Amygdala (tissue), 56 donors: ENCODE results near the gene CDK16.

Source experiments
- DNase-seq, 56 donors: peaks; one replicate each; lab custom pipeline; 2025; lab: John Stamatoyannopoulos, UW

The CDK16 gene

GRCh38 chrX:47184486-47184885, 34.0 kb upstream of the CDK16 start:
- DNase-seq, result no peak

GRCh38 chrX:47185241-47185640, 33.2 kb upstream of the CDK16 start:
- DNase-seq, result no peak

DNA sequence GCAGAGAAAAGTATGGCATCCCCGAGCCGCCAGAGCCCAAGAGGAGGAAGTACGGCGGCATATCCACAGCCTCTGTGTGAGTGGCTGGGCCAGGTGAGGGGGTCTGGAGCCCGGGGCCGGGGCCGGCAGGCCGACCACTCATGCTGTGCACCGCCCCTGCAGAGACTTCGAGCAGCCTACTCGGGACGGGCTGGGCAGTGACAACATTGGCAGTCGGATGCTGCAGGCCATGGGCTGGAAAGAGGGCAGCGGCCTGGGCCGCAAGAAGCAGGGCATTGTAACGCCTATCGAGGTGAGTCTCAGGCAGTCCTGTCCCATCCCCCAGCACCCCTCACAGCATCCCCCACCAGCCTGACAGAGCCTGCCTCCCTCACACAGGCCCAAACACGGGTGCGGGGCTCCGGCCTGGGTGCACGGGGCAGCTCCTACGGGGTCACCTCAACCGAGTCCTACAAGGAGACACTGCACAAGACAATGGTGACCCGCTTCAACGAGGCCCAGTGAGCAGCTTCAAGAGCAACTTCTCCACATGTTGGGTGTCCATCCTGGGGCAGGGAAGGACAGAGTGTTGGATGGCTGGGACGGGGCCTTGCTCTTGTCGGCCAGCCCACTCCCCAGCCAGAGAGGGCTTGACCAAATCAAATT, 32.3 kb upstream of the CDK16 start:
- DNase-seq, result no peak

DNA sequence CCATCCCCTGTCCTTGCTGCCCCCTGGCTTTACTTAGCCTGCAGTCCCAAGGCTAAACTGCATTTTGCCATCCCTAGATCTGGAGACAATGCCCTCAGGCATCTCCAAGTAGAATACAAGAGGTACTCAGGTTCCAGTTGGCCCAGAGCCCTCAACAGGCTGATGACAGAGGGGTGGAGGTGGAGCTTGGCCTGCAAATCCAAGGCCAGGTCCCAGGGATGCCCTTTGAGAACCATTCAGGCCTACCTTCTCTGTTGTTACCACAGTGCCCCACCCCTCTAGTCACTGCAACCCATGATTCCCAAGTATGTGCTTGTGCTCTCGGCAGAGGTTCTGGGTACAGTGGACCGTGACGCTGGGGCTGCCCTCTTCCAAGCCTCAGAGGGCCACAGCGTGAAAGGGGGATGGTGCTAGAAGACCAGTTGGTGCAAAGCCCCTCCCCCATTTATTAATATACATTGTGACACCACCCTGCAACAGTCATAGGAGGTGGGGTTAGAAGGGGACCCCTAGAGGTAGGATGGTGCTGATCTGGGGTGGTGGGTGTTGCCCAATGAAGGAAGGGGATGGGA, 31.3 kb upstream of the CDK16 start:
- no peak for DNase-seq

DNA sequence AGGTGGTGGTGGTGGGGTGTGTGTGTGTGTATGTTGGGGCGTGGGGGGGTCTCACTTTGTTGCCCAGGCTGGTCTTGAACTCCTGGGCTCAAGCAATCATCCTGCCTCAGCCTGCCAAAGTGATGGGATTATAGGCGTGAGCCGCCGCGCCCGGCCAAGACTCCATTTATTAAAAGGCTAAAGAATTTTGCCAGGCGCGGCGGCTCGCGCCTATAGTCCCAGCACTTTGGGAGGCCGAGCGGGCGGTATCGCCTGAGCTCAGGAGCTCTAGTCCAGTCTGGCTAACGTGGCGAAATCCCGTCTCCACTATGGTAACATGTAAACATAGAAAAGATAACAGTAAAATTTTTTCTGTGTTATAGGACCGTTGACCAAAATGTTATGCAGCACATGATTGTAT, 28.6 kb upstream of the CDK16 start:
- DNase-seq, result no peak

DNA sequence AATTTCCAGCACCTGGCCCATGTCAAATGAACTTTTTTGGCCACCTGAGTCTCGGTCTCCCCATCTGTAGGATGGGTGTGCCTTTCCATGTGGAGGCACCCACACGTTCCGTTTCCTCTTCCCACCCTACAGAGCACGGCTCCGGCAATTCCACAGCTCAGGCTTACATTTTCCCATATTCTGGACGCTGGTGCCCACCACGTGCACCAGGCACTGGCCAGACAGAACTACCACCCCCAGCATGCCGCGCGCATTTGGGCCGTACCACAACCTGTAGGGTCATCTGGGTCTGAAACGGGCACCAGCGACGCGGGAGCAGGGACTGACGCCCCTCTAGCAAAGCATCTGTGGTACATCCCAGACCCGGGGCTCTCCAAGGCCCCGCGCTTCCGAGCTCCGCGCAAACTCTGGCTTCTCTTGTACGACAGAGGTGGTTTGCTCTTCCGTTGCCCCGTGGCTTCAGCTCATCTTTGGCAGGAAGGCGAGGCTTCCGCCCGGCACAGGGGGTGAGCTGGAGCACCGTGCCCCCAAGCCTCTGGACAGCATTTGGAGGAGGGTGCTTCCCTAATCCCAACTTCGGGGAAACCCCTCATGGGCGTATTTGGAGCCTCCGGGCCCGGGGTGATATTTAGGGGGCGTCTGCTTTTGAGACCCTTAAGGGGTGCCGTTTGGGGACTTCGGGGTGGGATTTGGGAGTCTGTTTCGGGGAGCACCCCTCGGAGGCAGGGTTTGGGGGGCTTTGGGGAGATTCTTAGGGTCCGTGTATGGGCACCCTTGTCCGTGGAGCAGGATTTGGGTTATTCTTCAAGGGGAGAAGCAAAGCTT, 27.8 kb upstream of the CDK16 start:
- peak; percentile 1 to 89 (median 73) for DNase-seq

GRCh38 chrX:47191331-47191730, 27.1 kb upstream of the CDK16 start:
- DNase-seq, result no peak

DNA sequence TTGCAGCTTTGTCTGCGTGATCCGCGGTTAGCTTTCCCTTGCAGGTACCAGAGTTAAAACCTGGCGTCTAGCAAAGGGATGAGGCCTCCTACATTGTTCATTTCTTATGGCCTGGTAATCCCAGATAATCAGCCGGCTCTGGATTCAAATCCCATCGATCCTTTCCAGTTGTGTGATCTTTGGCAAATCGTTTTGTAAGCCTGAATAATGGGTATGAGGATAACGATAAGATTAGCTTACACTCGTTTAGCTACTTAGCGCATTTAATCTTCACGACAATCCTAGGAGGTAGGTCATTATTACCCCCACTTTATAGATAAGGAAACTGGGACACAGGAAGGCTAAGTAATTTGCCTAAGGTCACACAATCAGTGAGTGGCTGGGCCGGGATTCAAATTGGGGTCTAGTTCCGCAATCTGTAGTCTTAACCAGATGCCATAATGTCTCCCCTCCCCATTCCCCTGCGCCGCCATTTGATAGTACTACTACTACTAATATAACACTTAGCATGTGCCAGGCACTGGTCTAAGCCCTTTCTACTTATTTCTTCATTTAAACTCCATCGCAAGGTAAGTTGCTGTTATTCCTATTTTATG, 26.6 kb upstream of the CDK16 start:
- DNase-seq, result no peak

DNA sequence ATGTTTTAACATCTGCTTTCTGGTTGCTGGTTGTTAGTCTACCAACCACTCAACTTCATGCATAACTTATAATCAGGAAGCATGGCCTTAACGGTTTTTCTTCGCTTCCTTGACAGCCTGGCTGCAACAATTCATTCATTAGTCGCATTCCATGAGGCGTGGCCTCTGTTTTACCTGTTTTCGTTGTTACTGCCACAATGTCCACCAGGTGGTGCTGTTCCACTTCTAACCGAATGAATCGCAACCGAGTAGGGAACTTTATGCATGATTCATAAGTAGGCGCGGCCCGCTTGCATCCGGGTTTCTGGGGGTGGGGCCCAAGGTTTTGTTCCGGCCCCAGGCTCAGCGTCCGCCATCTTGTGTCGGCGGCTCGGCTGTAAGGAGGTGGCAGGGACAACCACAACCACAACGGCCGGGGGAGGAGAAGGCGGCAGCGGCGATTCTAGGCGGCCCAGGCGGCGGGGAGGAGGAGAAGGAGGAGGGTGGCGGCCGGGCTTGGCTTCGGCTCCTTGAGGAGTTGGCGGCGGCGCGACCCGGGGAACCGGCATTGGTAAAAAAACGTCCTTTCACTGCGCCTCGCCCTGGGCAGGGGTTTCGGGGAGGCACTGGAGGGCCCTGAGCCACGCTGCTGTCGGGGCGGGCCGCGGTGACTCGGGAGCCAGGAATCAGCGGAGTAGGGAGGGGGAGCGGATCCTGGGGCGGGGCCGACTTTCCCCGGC, 24.8 kb upstream of the CDK16 start, which contains the start of gene UBA1:
Gene UBA1, plus strand, starts transcription at position 355 of the 719 bp plus-strand sequence. CDS start 4,974 bp downstream, outside the sequence.
- DNase-seq, result peak; percentile 20 to 98 (median 85)

GRCh38 chrX:47194194-47194787, 24.2 kb upstream of the CDK16 start:
- DNase-seq, result peak in 1 of 56 donors; percentile 56

DNA sequence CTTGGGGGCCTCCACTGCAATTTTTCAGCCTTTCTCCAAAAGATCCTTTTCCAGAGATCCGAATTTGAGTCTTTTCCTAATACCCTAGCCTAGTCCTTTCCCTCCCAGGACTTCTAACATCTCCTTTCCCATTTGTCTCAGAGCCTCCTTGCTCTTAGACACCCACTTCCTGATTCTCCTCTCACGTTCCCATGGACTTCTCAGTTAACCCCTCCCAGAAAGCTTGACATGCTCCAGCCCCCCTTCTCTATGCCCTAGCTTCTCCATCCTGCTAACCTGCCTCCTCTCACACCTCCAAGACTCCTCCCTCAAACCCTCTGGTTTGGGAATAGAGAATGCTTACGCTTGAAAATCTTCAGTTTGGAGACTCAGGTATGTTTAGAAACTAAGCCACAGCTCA, 22.4 kb upstream of the CDK16 start:
- DNase-seq, result no peak

GRCh38 chrX:47197526-47197925, 21.0 kb upstream of the CDK16 start:
- DNase-seq, result no peak

- DNase-seq, result no peak
These were observed 20.3 kb upstream of the CDK16 start for GRCh38 chrX:47198026-47198686.

- DNase-seq, result no peak
These were observed 19.8 kb upstream of the CDK16 start for GRCh38 chrX:47198687-47199080.

- DNase-seq, result no peak
These were observed 19.2 kb upstream of the CDK16 start for GRCh38 chrX:47199286-47199685.

GRCh38 chrX:47200385-47201150, 17.9 kb upstream of the CDK16 start:
- DNase-seq, result no peak

DNA sequence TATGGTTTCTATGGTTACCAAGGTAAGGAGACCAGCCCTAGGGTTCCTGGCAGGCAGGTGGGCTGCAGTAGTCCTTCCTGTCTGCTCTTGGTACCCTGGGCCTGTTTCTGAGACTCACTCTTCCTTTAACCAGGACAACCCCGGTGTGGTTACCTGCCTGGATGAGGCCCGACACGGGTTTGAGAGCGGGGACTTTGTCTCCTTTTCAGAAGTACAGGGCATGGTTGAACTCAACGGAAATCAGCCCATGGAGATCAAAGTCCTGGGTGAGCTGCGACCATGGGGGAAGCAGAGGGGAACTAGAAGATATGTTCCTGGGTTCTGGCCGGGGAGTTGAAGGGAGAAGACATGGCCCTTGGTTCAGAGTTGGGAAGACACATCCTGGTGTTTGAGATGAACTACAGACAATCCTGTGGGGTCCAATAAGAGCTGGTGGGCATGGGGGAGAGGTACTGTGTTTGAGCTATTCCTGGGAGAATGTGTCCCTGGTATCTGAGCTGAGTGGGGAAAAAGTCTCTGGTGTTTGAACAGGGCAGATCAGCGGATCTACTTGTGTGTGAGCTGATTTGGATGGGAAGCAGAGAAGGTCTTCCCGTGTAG, 17.0 kb upstream of the CDK16 start:
- no peak for DNase-seq

DNA sequence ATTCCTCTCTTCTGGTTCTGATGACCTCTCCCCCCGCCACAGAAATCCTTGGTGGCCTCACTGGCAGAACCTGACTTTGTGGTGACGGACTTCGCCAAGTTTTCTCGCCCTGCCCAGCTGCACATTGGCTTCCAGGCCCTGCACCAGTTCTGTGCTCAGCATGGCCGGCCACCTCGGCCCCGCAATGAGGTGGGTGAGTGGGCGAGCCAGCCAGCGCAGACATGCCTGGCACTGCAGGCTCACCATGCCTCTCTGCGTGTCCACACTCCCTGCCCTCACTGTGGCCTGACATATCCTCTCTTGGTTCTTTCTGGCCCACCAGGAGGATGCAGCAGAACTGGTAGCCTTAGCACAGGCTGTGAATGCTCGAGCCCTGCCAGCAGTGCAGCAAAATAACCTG, 16.2 kb upstream of the CDK16 start:
- no peak for DNase-seq
